Activated CD4-positive, alpha-beta memory T cell treated with anti-CD3 and anti-CD28 coated beads for 36 hours (primary cell): ENCODE data around the gene OTOP2. TPM values are rescaled to one million over a fixed set of nuclear protein-coding genes. Genes with fewer than 3 reads are reported as not detected.
A peak's percentile ranks its signal among the peaks of the same experiment; 100 is the strongest.

Source experiments
- CTCF ChIA-PET: fragments of 350-600 bp; sonication (Branson Sonifier 250); formaldehyde crosslinking; loops from one replicate; lab custom pipeline; 2021; ENCODE audit warnings: antibody characterized with exemption, inconsistent platforms; lab: Charles Lee
- POLR2A ChIA-PET: fragments of 350-600 bp; sonication (Branson Sonifier 250); formaldehyde crosslinking; loops from one replicate; lab custom pipeline; 2021; ENCODE audit warnings: antibody characterized with exemption; lab: Charles Lee
- DNase-seq: peaks from one replicate; pipeline ENCODE4 v3.0.0-alpha.2; 2020
- H3K27ac Mint-ChIP-seq: one replicate; pipeline ENCODE4 v1.8.0; 2021; ENCODE audit warnings: mixed read lengths
- H3K27me3 Mint-ChIP-seq: one replicate; pipeline ENCODE4 v1.8.0; 2021; ENCODE audit warnings: mixed read lengths
- H3K36me3 Mint-ChIP-seq: one replicate; pipeline ENCODE4 v1.8.0; 2021; ENCODE audit warnings: mixed read lengths
- H3K4me1 Mint-ChIP-seq: one replicate; pipeline ENCODE4 v1.8.0; 2021; ENCODE audit warnings: low read depth, mixed read lengths
- H3K4me3 Mint-ChIP-seq: one replicate; pipeline ENCODE4 v1.8.0; 2021; ENCODE audit warnings: mild to moderate bottlenecking, mixed read lengths
- H3K9me3 Mint-ChIP-seq: one replicate; pipeline ENCODE4 v1.8.0; 2021; ENCODE audit warnings: mixed read lengths
- intact Hi-C: fragments of 100-400 bp; cut with micrococcal nuclease; formaldehyde crosslinking; loops from one replicate; pipeline ENCODE4 v1.15.1; 2023
- total RNA-seq, 2 experiments: library from RNA; stranded (reverse); gene quantifications; one replicate each; pipeline ENCODE4 v1.2.3, GENCODE V29; 2021

The OTOP2 gene
- total RNA-seq, 2 experiments from 2014 or later = not detected

GRCh38 chr17:74920642-74921025, 3.4 kb upstream of the OTOP2 start:
- H3K27me3 Mint-ChIP-seq = peaks cover 43% of the 10 kb centered on the region
- no peaks in the 10 kb centered on the region for H3K9me3 Mint-ChIP-seq
- H3K4me1 Mint-ChIP-seq = peaks cover 6% of the 10 kb centered on the region
- H3K27ac Mint-ChIP-seq = no peak overlapping the region
- H3K4me3 Mint-ChIP-seq = no peak overlapping the region
- POLR2A ChIA-PET = interaction anchor here (1.2 kb wide), 1 partner anchor 285 kb away, joined by 3 read pairs; the partner anchor contains the start of gene NUP85
- intact Hi-C loops = no loop called here
- DNase-seq = no peak
- CTCF ChIA-PET = interaction anchor here (0.5 to 11.6 kb wide), 4 partner anchors 20 to 281 kb away, joined by 3 to 195 read pairs (median 4); no protein-coding TSS in a partner anchor
- no peaks in the 10 kb centered on the region for H3K36me3 Mint-ChIP-seq

GRCh38 chr17:74921026-74921681, 2.9 kb upstream of the OTOP2 start:
- ChIA-PET CTCF (interaction anchor here (0.6 to 11.6 kb wide), 3 partner anchors 19 to 280 kb away, joined by 3 to 195 read pairs (median 4); no protein-coding TSS in a partner anchor), POLR2A (no interaction called here)
- Mint-ChIP-seq H3K4me1 (peaks cover 6% of the 10 kb centered on the region), H3K27ac (no peak overlapping the region), H3K9me3 (no peaks in the 10 kb centered on the region), H3K4me3 (no peak overlapping the region), H3K36me3 (no peaks in the 10 kb centered on the region), H3K27me3 (peaks cover 45% of the 10 kb centered on the region)
- intact Hi-C loops = no loop called here
- DNase-seq = no peak

GRCh38 chr17:74921769-74922168, 2.3 kb upstream of the OTOP2 start:
- ChIA-PET POLR2A (no interaction called here), CTCF (interaction anchor here (11.6 kb wide), 1 partner anchor 36 kb away, joined by 195 read pairs; no protein-coding TSS in a partner anchor)
- H3K27ac Mint-ChIP-seq = no peak overlapping the region
- intact Hi-C loops = no loop called here
- peaks cover 44% of the 10 kb centered on the region for H3K27me3 Mint-ChIP-seq
- H3K36me3 Mint-ChIP-seq = no peaks in the 10 kb centered on the region
- H3K4me1 Mint-ChIP-seq = peaks cover 6% of the 10 kb centered on the region
- no peaks in the 10 kb centered on the region for H3K9me3 Mint-ChIP-seq
- DNase-seq = no peak
- no peak overlapping the region for H3K4me3 Mint-ChIP-seq

GRCh38 chr17:74922172-74922571, 1.9 kb upstream of the OTOP2 start:
- ChIA-PET CTCF (interaction anchor here (1.7 to 11.6 kb wide), 2 partner anchors 9 to 36 kb away, joined by 5 to 195 read pairs; no protein-coding TSS in a partner anchor), POLR2A (no interaction called here)
- DNase-seq = no peak
- H3K9me3 Mint-ChIP-seq = no peaks in the 10 kb centered on the region
- H3K27ac Mint-ChIP-seq = no peak overlapping the region
- intact Hi-C loops = no loop called here
- H3K36me3 Mint-ChIP-seq = no peaks in the 10 kb centered on the region
- peaks cover 6% of the 10 kb centered on the region for H3K4me1 Mint-ChIP-seq
- H3K4me3 Mint-ChIP-seq = no peak overlapping the region
- peaks cover 40% of the 10 kb centered on the region for H3K27me3 Mint-ChIP-seq

- Mint-ChIP-seq H3K4me3 (no peak within 1 kb of the TSS), H3K27ac (no peak within 1 kb of the TSS), H3K4me1 (peaks cover 6% of the 10 kb centered on the region), H3K36me3 (no peaks in the 10 kb centered on the region), H3K9me3 (no peaks in the 10 kb centered on the region), H3K27me3 (peaks cover 44% of the 10 kb centered on the region)
- CTCF ChIA-PET = interaction anchor here (1.2 to 11.6 kb wide), 3 partner anchors 9 to 64 kb away, joined by 4 to 195 read pairs (median 5); no protein-coding TSS in a partner anchor
- peak; percentile 22 for DNase-seq
- POLR2A ChIA-PET = no interaction called here
- intact Hi-C loops = loop anchor here (1.0 kb wide), 1 partner anchor 35 kb away; no protein-coding TSS in a partner anchor
Measured at GRCh38 chr17:74922694-74923537, 1.2 kb upstream of the OTOP2 start, which contains the start of gene USH1G. Gene USH1G (minus strand): TSS chr17:74923255. CDS start chr17:74923073, 182 bp downstream.

- Mint-ChIP-seq H3K36me3 (no peaks in the 10 kb centered on the region), H3K4me1 (peaks cover 6% of the 10 kb centered on the region), H3K27ac (no peak overlapping the region), H3K9me3 (no peaks in the 10 kb centered on the region), H3K27me3 (peaks cover 48% of the 10 kb centered on the region), H3K4me3 (no peak overlapping the region)
- peak; percentile 78 for DNase-seq
- intact Hi-C loops = loop anchor here (1.0 kb wide), 1 partner anchor 35 kb away; no protein-coding TSS in a partner anchor
- ChIA-PET POLR2A (no interaction called here), CTCF (interaction anchor here (0.6 to 11.6 kb wide), 8 partner anchors 9 to 248 kb away, joined by 3 to 195 read pairs (median 4); no protein-coding TSS in a partner anchor)
Measured at GRCh38 chr17:74923538-74924249, 379 bp upstream of the OTOP2 start.

GRCh38 chr17:74925242-74925641, 1.2 kb downstream of the OTOP2 start:
- H3K9me3 Mint-ChIP-seq = no peaks in the 10 kb centered on the region
- intact Hi-C loops = no loop called here
- POLR2A ChIA-PET = no interaction called here
- H3K27ac Mint-ChIP-seq = no peak overlapping the region
- H3K27me3 Mint-ChIP-seq = peaks cover 48% of the 10 kb centered on the region
- H3K4me1 Mint-ChIP-seq = peaks cover 6% of the 10 kb centered on the region
- H3K36me3 Mint-ChIP-seq = no peaks in the 10 kb centered on the region
- CTCF ChIA-PET = interaction anchor here (0.9 to 11.6 kb wide), 6 partner anchors 8 to 246 kb away, joined by 3 to 195 read pairs (median 5); partner anchors contain the start of gene RAB37
- H3K4me3 Mint-ChIP-seq = no peak overlapping the region
- DNase-seq = no peak

GRCh38 chr17:74928786-74929185, 4.7 kb downstream of the OTOP2 start:
- H3K27me3 Mint-ChIP-seq = peaks cover 53% of the 10 kb centered on the region
- no peaks in the 10 kb centered on the region for H3K9me3 Mint-ChIP-seq
- POLR2A ChIA-PET = no interaction called here
- H3K4me1 Mint-ChIP-seq = peaks cover 6% of the 10 kb centered on the region
- H3K36me3 Mint-ChIP-seq = no peaks in the 10 kb centered on the region
- H3K4me3 Mint-ChIP-seq = no peak overlapping the region
- DNase-seq = no peak
- no peak overlapping the region for H3K27ac Mint-ChIP-seq
- CTCF ChIA-PET = interaction anchor here (11.6 kb wide), 1 partner anchor 29 kb away, joined by 195 read pairs; no protein-coding TSS in a partner anchor
- intact Hi-C loops = no loop called here

GRCh38 chr17:74930535-74931036, 6.5 kb downstream of the OTOP2 start:
- no peak overlapping the region for H3K4me3 Mint-ChIP-seq
- H3K36me3 Mint-ChIP-seq = no peaks in the 10 kb centered on the region
- peaks cover 45% of the 10 kb centered on the region for H3K27me3 Mint-ChIP-seq
- H3K4me1 Mint-ChIP-seq = no peaks in the 10 kb centered on the region
- POLR2A ChIA-PET = no interaction called here
- H3K27ac Mint-ChIP-seq = no peak overlapping the region
- no peak for DNase-seq
- CTCF ChIA-PET = interaction anchor here (0.7 kb wide), 1 partner anchor 31 kb away, joined by 3 read pairs; no protein-coding TSS in a partner anchor
- H3K9me3 Mint-ChIP-seq = no peaks in the 10 kb centered on the region
- intact Hi-C loops = no loop called here

GRCh38 chr17:74935048-74935447, 11.0 kb downstream of the OTOP2 start:
- no peak overlapping the region for H3K4me3 Mint-ChIP-seq
- peaks cover 55% of the 10 kb centered on the region for H3K27me3 Mint-ChIP-seq
- intact Hi-C loops = no loop called here
- no peak for DNase-seq
- H3K27ac Mint-ChIP-seq = no peak overlapping the region
- no peaks in the 10 kb centered on the region for H3K4me1 Mint-ChIP-seq
- ChIA-PET CTCF (interaction anchor here (0.9 to 1.8 kb wide), 2 partner anchors 27 to 144 kb away, joined by 3 read pairs; no protein-coding TSS in a partner anchor), POLR2A (no interaction called here)
- no peaks in the 10 kb centered on the region for H3K9me3 Mint-ChIP-seq
- H3K36me3 Mint-ChIP-seq = no peaks in the 10 kb centered on the region
